HepG2 (cell line): ENCODE measurements around the gene ECM1. TPM values are rescaled to one million over a fixed set of nuclear protein-coding genes. Genes with fewer than 3 reads are reported as not detected.

Source experiments
- ATAC-seq: fragments of 200-7000 bp; cut with Tn5 transposase; 3 replicates; pipeline ENCODE4 v1.9.1; 2020; ENCODE audit warnings: mild to moderate bottlenecking, moderate library complexity
- BruUV-seq: library from RNA; stranded (reverse); fragments of 400-500 nt; replicated peaks from 2 replicates; lab custom pipeline; 2021; lab: Mats Ljungman, UMichigan
- CTCF ChIA-PET: fragments of 300-600 bp; formaldehyde crosslinking; extraction: SDS; loops from one replicate; lab custom pipeline; 2021; ENCODE audit warnings: low total read pairs, inconsistent platforms, low intra/inter-chr PET ratio; lab: Yijun Ruan, JAX
- POLR2A ChIA-PET: fragments of 350-600 bp; sonication (Branson Sonifier 250); formaldehyde crosslinking; loops from one replicate; lab custom pipeline; 2020; ENCODE audit warnings: antibody characterized with exemption, inconsistent platforms; lab: Yijun Ruan, JAX
- DNase-seq: peaks from one replicate; pipeline ENCODE4 v3.0.0-alpha.2; 2015; ENCODE audit warnings: low spot score
- FAIRE-seq: peaks from 3 replicates; lab custom pipeline; 2011; peaks lifted over from hg19 to GRCh38; lab: Jason Lieb, UNC
- H2AFZ ChIP-seq: one replicate; pipeline ENCODE4 v1.6.1; 2011; ENCODE audit warnings: low read length, inconsistent platforms
- H3K27ac ChIP-seq: fragments of 300-600 bp; 3 replicates; pipeline ENCODE4 v1.8.0; 2011; ENCODE audit warnings: mixed run types, mild to moderate bottlenecking, mixed read lengths, low read length, inconsistent platforms; ENCODE audit not compliant: insufficient read depth; ENCODE audit errors: extremely low read length
- H3K27me3 ChIP-seq, 2 experiments: fragments of 200-600 bp in 1 of 2; 2 replicates in 1 of 2; 3 replicates in 1 of 2; pipeline versions ENCODE4 v1.6.0 to v1.8.0; 2011; ENCODE audit warnings: low read length in 2 of 2, mild to moderate bottlenecking in 2 of 2, moderate library complexity in 2 of 2, inconsistent platforms in 1 of 2; ENCODE audit not compliant: insufficient read depth in 2 of 2, control insufficient read depth in 1 of 2
- H3K36me3 ChIP-seq, 2 experiments: fragments of 200-600 bp in 1 of 2; replicated peaks in 1 of 2; 2 replicates in 1 of 2; 3 replicates in 1 of 2; pipeline versions ENCODE4 v1.5.1 to v1.8.0; 2011; ENCODE audit warnings: low read length in 2 of 2, inconsistent platforms in 1 of 2; ENCODE audit not compliant: insufficient read depth in 2 of 2, control insufficient read depth in 1 of 2
- H3K4me1 ChIP-seq: 2 replicates; pipeline ENCODE4 v1.5.1; 2012; ENCODE audit warnings: low read length, inconsistent platforms; ENCODE audit not compliant: insufficient read depth
- H3K4me2 ChIP-seq: 2 replicates; pipeline ENCODE4 v1.6.0; 2011; ENCODE audit warnings: low read depth, low read length, inconsistent platforms
- H3K4me3 ChIP-seq, 3 experiments: fragments of 200-600 bp in 1 of 3; sonication (generic), shearing (Covaris generic) in 1 of 3; replicated peaks in 1 of 3; 2 replicates each; pipeline ENCODE4 v1.5.1; 2011 to 2016; ENCODE audit warnings: low read length in 3 of 3, inconsistent platforms in 2 of 3, low read depth in 2 of 3, mild to moderate bottlenecking in 2 of 3, control low read depth in 1 of 3, mixed read lengths in 1 of 3; ENCODE audit not compliant: insufficient read depth in 1 of 3
- H3K79me2 ChIP-seq: one replicate; pipeline ENCODE4 v1.6.1; 2011; ENCODE audit warnings: low read length, inconsistent platforms; ENCODE audit not compliant: insufficient read depth
- H3K9ac ChIP-seq: 2 replicates; pipeline ENCODE4 v1.6.0; 2011; ENCODE audit warnings: mild to moderate bottlenecking, low read depth, low read length, inconsistent platforms; ENCODE audit not compliant: insufficient read depth
- H3K9me3 ChIP-seq: 2 replicates; pipeline ENCODE4 v1.5.1; 2012; ENCODE audit warnings: mild to moderate bottlenecking, low read length
- H4K20me1 ChIP-seq: 2 replicates; pipeline ENCODE4 v1.6.0; 2011; ENCODE audit warnings: inconsistent platforms, mild to moderate bottlenecking, low read length, moderate library complexity; ENCODE audit not compliant: insufficient read depth
- SNRNP70 ChIP-seq: fragments of 200-400 bp; formaldehyde crosslinking; IDR thresholded peaks from 2 replicates; pipeline ENCODE4 v1.6.1; 2017; ENCODE audit warnings: mild to moderate bottlenecking, low read depth, low read length, moderate library complexity
- ZFP90 ChIP-seq: sonication (generic); formaldehyde crosslinking; IDR thresholded peaks from 2 replicates; pipeline ENCODE4 v1.8.0; 2022; ENCODE audit warnings: missing genetic modification reagents, mild to moderate bottlenecking, inconsistent platforms, borderline replicate concordance
- ZNF224 ChIP-seq: sonication (generic); formaldehyde crosslinking; IDR thresholded peaks from 2 replicates; pipeline ENCODE4 v1.5.0; 2020; ENCODE audit warnings: mild to moderate bottlenecking, missing genetic modification reagents
- WGBS: methylation state at CpG from one replicate; pipeline ENCODE4 v1.1.6; 2017; ENCODE audit warnings: low lambda C conversion rate; 5-methylcytosine and 5-hydroxymethylcytosine counted together
- in situ Hi-C: cut with HindIII; loops from 2 replicates; pipeline ENCODE4 v1.10.0; 2017; ENCODE audit warnings: low pct_unique_long_range_greater_than_20kb; ENCODE audit not compliant: extremely low pct_ligation_motif_present
- intact Hi-C: fragments of 100-400 bp; cut with micrococcal nuclease; formaldehyde crosslinking; loops from one replicate; pipeline ENCODE4 v1.10.0; 2022; ENCODE audit not compliant: unreplicated experiment
- polyA plus RNA-seq, 8 experiments: library from polyadenylated mRNA; depleted of rRNA in 3 of 8; stranded (reverse) in 7 of 8; unstranded in 1 of 8; fragments of >200 nt; fragmentation: Illumina TruSeq in 4 of 8; extraction: Trizol in 4 of 8; gene quantifications; 2 replicates each; pipeline versions ENCODE4 v1.2.1 to v1.2.3, GENCODE V29; 2011 to 2016; ENCODE audit warnings: low read depth in 4 of 8, missing spikeins in 1 of 8, mixed read lengths in 1 of 8; ENCODE audit not compliant: insufficient read depth in 1 of 8
- total RNA-seq, 5 experiments: library from RNA; depleted of rRNA; stranded (reverse); fragments of >200 nt; fragmentation: Illumina TruSeq; extraction: Trizol; gene quantifications; 2 replicates each; pipeline ENCODE4 v1.2.3, GENCODE V29; 2016; ENCODE audit warnings: low read depth in 1 of 5
- TF ChIP-seq, protein P1 (sequence below): sonication (generic); formaldehyde crosslinking; IDR thresholded peaks from 2 replicates; pipeline ENCODE4 v1.4.0; 2020; ENCODE audit warnings: mild to moderate bottlenecking, low read depth, missing genetic modification reagents
- TF ChIP-seq, protein P2 (sequence below): IDR thresholded peaks from 2 replicates; pipeline ENCODE4 v1.6.1; 2018; ENCODE audit warnings: missing genetic modification reagents, mild to moderate bottlenecking, missing compliant biosample characterization
- TF ChIP-seq, protein P3 (sequence below): sonication (generic); formaldehyde crosslinking; IDR thresholded peaks from 2 replicates; pipeline ENCODE4 v1.4.0; 2020; ENCODE audit warnings: missing genetic modification reagents; ENCODE audit errors: not compliant biosample characterization

ECM1 gene
- total and polyA plus RNA-seq, 2 of the 13 experiments (the other 11 are each of a cell fraction or from before 2014, with no cell fraction given): 0.42 to 1.0 TPM

DNA sequence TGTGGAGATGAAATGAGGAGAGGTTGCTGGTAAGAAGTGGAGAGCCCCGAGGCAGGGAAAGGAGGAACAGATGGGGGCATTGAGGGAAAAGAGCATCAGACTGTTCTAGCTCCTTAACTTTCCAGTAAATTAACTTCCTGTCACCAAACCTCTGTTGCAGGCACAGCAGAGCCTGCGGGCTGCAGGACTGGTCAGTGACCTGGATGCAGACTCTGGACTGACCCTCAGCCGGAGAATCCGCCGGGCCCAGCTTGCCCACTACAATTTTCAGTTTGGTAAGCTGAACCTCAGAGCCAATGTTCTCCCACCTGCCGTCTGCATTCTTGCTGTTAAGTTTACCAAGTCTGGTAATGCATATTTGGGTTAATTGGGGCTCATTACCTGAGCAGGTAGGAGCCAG is 2.5 kb upstream of the ECM1 start:
- H3K4me1 ChIP-seq: peaks cover 9% of the 10 kb centered on the region; the same call in 1 of the 2 replicates
- no peak overlapping the region for H3K9ac ChIP-seq
- DNase-seq: no peak
- H4K20me1 ChIP-seq: no peaks in the 10 kb centered on the region
- H3K9me3 ChIP-seq: no peaks in the 10 kb centered on the region
- CTCF ChIA-PET: no interaction called here
- no TSS peak for BruUV-seq
- intact Hi-C loops: no loop called here
- WGBS: 84% methylated on average over 6 of the region's 6 CpGs
- H3K36me3 ChIP-seq: peaks cover 25 to 49% of the 10 kb centered on the region in 2 experiments; a peak in 4 of 5 replicates
- TF ChIP-seq, protein P1, sequence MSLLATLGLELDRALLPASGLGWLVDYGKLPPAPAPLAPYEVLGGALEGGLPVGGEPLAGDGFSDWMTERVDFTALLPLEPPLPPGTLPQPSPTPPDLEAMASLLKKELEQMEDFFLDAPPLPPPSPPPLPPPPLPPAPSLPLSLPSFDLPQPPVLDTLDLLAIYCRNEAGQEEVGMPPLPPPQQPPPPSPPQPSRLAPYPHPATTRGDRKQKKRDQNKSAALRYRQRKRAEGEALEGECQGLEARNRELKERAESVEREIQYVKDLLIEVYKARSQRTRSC: no peak
- TF ChIP-seq ZFP90 (CRISPR knock-in tag): no peak
- TF ChIP-seq, protein P2, sequence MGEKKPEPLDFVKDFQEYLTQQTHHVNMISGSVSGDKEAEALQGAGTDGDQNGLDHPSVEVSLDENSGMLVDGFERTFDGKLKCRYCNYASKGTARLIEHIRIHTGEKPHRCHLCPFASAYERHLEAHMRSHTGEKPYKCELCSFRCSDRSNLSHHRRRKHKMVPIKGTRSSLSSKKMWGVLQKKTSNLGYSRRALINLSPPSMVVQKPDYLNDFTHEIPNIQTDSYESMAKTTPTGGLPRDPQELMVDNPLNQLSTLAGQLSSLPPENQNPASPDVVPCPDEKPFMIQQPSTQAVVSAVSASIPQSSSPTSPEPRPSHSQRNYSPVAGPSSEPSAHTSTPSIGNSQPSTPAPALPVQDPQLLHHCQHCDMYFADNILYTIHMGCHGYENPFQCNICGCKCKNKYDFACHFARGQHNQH (CRISPR knock-in tag): no peak
- TF ChIP-seq SNRNP70: no peak
- TF ChIP-seq, protein P3, sequence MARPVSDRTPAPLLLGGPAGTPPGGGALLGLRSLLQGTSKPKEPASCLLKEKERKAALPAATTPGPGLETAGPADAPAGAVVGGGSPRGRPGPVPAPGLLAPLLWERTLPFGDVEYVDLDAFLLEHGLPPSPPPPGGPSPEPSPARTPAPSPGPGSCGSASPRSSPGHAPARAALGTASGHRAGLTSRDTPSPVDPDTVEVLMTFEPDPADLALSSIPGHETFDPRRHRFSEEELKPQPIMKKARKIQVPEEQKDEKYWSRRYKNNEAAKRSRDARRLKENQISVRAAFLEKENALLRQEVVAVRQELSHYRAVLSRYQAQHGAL (CRISPR knock-in tag): no peak
- TF ChIP-seq ZNF224 (CRISPR knock-in tag): no peak
- H3K27ac ChIP-seq: no peak overlapping the region
- POLR2A ChIA-PET: no interaction called here
- FAIRE-seq: no peak
- ATAC-seq: no peak
- H3K4me2 ChIP-seq: no peak overlapping the region
- in situ Hi-C loops: no loop called here
- no peaks in the 10 kb centered on the region for H3K27me3 ChIP-seq
- no peak overlapping the region for H2AFZ ChIP-seq
- H3K79me2 ChIP-seq: no peaks in the 10 kb centered on the region
- no peak overlapping the region for H3K4me3 ChIP-seq
